D721Med (cell line): Measurements from ENCODE around the gene MATN4.

Source experiments
- DNase-seq: peaks from one replicate; pipeline ENCODE4 v3.0.0; 2011; ENCODE audit warnings: low spot score; ENCODE audit not compliant: insufficient read length
- FAIRE-seq: peaks from 2 replicates; lab custom pipeline; 2011; peaks lifted over from hg19 to GRCh38; lab: Jason Lieb, UNC
- TF ChIP-seq, protein P1 (sequence below): IDR thresholded peaks from 2 replicates; pipeline ENCODE4 v1.5.1; 2012; ENCODE audit warnings: mild to moderate bottlenecking, control low read depth; ENCODE audit not compliant: insufficient read depth; ENCODE audit errors: missing control alignments

Gene MATN4

GRCh38 chr20:45347936-45348778 lies 40.1 kb upstream of the MATN4 start, which contains the start of gene SDC4:
Gene SDC4 (minus strand): TSS chr20:45348424. CDS start chr20:45348384, 40 bp downstream.
- no peak for FAIRE-seq
- TF ChIP-seq, protein P1, sequence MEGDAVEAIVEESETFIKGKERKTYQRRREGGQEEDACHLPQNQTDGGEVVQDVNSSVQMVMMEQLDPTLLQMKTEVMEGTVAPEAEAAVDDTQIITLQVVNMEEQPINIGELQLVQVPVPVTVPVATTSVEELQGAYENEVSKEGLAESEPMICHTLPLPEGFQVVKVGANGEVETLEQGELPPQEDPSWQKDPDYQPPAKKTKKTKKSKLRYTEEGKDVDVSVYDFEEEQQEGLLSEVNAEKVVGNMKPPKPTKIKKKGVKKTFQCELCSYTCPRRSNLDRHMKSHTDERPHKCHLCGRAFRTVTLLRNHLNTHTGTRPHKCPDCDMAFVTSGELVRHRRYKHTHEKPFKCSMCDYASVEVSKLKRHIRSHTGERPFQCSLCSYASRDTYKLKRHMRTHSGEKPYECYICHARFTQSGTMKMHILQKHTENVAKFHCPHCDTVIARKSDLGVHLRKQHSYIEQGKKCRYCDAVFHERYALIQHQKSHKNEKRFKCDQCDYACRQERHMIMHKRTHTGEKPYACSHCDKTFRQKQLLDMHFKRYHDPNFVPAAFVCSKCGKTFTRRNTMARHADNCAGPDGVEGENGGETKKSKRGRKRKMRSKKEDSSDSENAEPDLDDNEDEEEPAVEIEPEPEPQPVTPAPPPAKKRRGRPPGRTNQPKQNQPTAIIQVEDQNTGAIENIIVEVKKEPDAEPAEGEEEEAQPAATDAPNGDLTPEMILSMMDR = no peak

DNA sequence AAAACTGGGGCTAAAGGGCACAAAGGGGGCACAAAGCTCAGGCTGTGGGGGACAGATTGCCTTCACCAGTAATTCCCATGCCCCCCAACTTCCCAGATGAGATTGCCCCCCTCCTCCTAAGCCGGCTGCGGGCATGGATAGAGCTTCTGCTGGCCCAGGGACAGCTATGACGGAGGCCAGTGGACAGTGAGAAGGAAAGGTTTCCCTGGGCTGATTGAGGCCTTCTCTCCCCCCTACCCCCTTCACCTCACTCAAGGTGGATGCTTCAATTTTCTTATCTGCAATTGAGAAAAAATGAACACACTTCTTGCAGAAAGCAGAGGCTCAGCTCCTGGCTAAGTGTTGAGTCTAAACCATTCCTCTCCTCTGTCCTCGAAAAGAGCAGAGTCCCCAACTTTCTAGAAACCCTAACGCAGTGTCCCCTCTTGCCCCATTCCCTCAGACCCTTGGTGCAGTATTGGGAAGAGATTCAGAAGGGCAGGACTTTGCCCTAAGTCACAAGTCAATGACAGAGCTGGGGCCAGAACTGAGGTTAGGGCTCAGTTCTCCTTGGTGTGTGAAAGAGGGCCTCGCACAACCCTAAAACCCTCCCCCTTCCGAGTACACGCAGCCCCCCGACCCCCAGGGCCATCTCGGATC lies 39.3 kb upstream of the MATN4 start:
- DNase-seq (no peak), FAIRE-seq (no peak)
- TF ChIP-seq, protein P1 = no peak

More at GRCh38 chr20:45347936-45348778, 40.1 kb upstream of the MATN4 start, which contains the start of gene SDC4:
- DNase-seq = peak; percentile 64

DNA sequence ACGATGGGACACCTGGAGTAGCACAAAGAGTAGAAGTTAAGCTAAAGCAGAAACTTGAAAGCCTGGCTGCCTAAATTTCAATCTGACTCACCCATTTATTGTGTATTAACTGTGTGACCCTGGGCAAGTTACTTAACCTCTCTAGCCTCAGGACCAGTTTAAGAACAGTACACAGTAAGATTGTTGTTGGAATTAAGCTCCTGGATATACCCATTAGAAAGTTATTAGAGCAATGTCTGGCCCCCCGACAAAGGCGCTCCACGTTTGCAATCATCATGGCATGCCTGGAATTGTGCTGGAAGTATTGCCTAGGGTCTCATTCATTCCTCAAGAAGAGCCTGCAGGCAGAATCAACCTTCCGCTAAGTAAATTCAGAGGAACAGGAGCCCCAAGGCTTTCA lies 38.8 kb upstream of the MATN4 start:
- no peak for DNase-seq
- FAIRE-seq = no peak
- TF ChIP-seq, protein P1 = no peak

- TF ChIP-seq, protein P1 = no peak
- DNase-seq (no peak), FAIRE-seq (no peak)
Measured at GRCh38 chr20:45346291-45346718, 38.2 kb upstream of the MATN4 start.

GRCh38 chr20:45345104-45345936 lies 37.2 kb upstream of the MATN4 start:
- DNase-seq (no peak), FAIRE-seq (no peak)
- TF ChIP-seq, protein P1 = no peak

- FAIRE-seq (no peak), DNase-seq (no peak)
- TF ChIP-seq, protein P1 = no peak
Measured at GRCh38 chr20:45344168-45344860, 36.2 kb upstream of the MATN4 start.
